ENCODE data around the gene LAMB3. TPM values are rescaled to one million over a fixed set of nuclear protein-coding genes. Genes with fewer than 3 reads are reported as not detected.

The LAMB3 gene
- total and polyA plus RNA-seq, 2 experiments from 2014 or later: 0.21 to 0.48 TPM

DNA sequence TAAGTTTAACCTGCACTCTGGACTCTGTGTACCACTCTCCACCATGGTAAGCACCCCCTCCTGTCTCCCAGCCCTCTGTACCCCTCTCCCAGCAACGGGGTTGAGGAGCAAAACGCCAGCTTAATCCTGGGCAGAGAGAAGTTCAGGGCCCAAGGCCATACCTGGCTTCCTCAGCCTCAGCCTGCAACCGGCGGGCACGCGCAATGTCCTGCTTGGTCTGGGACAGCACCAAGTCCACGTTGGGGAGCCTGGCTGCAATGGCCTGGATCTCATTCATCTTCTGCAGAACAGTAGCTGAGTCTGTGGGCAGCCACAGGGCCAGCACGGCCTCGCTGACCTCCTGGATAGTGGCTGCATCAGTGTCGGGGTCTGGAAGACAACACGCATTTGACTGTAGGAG, 33.9 kb downstream of the LAMB3 start:
- Histone ChIP-seq H3K9me3 (ENCODE audit: low read depth) (no peaks in the 10 kb centered on the region), H3K4me1 (ENCODE audit: low read depth) (no peaks in the 10 kb centered on the region), H3K4me3 (no peak overlapping the region), H3K27ac (no peak overlapping the region), H3K36me3 (no peaks in the 10 kb centered on the region), H3K27me3 (no peaks in the 10 kb centered on the region)
- no peak for DNase-seq (ENCODE audit: low read depth in 1 of 2, low spot score in 1 of 2)
- TF ChIP-seq, protein P1, sequence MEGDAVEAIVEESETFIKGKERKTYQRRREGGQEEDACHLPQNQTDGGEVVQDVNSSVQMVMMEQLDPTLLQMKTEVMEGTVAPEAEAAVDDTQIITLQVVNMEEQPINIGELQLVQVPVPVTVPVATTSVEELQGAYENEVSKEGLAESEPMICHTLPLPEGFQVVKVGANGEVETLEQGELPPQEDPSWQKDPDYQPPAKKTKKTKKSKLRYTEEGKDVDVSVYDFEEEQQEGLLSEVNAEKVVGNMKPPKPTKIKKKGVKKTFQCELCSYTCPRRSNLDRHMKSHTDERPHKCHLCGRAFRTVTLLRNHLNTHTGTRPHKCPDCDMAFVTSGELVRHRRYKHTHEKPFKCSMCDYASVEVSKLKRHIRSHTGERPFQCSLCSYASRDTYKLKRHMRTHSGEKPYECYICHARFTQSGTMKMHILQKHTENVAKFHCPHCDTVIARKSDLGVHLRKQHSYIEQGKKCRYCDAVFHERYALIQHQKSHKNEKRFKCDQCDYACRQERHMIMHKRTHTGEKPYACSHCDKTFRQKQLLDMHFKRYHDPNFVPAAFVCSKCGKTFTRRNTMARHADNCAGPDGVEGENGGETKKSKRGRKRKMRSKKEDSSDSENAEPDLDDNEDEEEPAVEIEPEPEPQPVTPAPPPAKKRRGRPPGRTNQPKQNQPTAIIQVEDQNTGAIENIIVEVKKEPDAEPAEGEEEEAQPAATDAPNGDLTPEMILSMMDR (IDR thresholded peaks at IDR 0.05; ENCODE audit: low read depth, low read length): no peak

DNA sequence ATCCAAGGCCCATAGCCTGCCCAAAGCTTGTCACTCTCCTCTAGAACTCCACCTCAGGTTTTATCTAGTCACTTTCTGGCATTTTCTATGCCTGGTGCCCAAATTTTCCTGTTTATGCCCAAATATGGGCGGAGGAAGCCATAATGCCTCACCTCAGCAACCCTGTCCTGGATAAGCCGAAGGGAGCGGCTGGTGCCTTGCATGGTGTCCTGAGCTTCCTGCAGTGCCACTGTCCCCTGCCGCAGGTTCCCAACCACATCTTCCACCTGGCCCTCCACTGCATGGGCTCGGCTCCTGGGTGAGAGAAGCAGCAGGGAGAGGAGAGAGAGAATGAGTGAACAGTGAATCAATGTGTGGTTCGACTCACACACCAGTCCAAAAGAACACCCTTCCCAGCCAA, 34.5 kb downstream of the LAMB3 start:
- H3K4me1 ChIP-seq (ENCODE audit: low read depth): no peaks in the 10 kb centered on the region
- H3K27ac ChIP-seq: no peak overlapping the region
- no peaks in the 10 kb centered on the region for H3K36me3 ChIP-seq
- no peak for DNase-seq (ENCODE audit: low read depth in 1 of 2, low spot score in 1 of 2)
- no peaks in the 10 kb centered on the region for H3K27me3 ChIP-seq
- no peak overlapping the region for H3K4me3 ChIP-seq
- no peaks in the 10 kb centered on the region for H3K9me3 ChIP-seq (ENCODE audit: low read depth)
- TF ChIP-seq, protein P1 (IDR thresholded peaks at IDR 0.05; ENCODE audit: low read depth, low read length): no peak

DNA sequence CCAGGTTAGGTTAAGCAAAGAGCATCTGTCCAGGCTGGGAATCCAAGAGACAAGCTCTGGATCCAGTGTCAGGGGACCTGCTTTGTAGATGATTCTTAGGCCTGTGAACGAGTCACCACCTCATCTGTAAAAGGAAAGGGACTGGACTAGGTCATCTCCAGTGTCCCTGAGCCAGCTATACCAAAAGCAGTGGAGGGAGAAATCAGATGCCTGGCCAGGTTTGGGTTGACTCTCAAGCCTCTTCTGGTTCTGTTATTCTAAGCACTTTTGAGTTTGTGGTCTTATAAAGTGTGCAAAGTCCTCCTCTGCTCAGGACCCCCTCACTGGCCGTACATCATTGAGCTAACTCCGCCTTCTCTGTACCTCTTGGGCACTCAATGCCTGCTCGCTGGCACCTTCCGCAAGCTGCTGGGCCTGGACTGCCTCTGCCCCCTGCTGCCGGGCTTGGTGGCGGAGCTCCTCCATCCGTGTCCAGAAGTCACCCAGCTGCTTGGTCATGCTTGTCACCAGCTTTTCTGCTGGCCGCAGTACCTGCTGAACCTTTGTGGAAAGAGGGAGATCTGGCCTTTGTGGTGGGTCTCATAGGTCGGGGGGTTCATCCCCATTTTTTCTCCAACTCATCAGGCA, 35.1 kb downstream of the LAMB3 start:
- H3K27me3 ChIP-seq: no peaks in the 10 kb centered on the region
- no peak for DNase-seq (ENCODE audit: low read depth in 1 of 2, low spot score in 1 of 2)

DNA sequence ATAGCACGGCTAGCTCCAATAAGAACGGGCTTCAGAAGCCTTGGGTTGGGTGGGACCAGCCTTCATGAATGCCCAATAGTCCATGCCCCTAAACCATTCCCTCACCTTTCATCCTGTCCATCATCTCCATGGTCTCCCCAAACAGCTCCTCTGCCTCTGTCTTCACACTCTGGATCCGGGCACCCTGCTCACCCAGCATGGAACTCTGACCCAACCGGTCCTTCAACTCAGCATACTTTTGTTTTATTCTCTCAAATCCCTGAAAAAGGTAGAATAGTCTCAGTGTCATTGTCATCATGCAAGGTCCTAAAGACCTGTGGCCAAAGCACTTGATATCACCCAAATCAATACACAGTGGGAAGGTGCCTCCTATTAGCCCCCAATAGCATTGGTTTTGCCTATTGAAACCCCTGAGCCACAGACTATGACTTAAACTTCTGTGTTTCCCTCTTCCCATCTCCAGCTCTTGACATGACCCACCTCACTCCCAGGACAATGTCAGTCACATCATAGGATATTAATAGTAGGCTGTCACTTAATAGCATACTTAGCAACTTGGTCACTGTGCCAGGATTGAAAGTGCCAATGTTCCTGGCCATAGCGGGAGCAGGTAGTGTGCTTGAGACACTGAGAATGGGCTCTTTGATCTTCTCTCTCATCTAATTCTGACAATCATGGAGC, 35.7 kb downstream of the LAMB3 start:
- H3K27ac ChIP-seq: no peak overlapping the region
- no peaks in the 10 kb centered on the region for H3K27me3 ChIP-seq
- TF ChIP-seq, protein P1 (IDR thresholded peaks at IDR 0.05; ENCODE audit: low read depth, low read length): no peak
- H3K36me3 ChIP-seq: no peaks in the 10 kb centered on the region
- no peak overlapping the region for H3K4me3 ChIP-seq
- no peaks in the 10 kb centered on the region for H3K9me3 ChIP-seq (ENCODE audit: low read depth)
- DNase-seq (ENCODE audit: low read depth in 1 of 2, low spot score in 1 of 2): no peak
- no peaks in the 10 kb centered on the region for H3K4me1 ChIP-seq (ENCODE audit: low read depth)

More for the DNA sequence above, 35.1 kb downstream of the LAMB3 start:
- H3K27ac ChIP-seq: no peak overlapping the region
- TF ChIP-seq, protein P1 (IDR thresholded peaks at IDR 0.05; ENCODE audit: low read depth, low read length): no peak
- no peak overlapping the region for H3K4me3 ChIP-seq
- H3K36me3 ChIP-seq: no peaks in the 10 kb centered on the region
- H3K4me1 ChIP-seq (ENCODE audit: low read depth): no peaks in the 10 kb centered on the region
- H3K9me3 ChIP-seq (ENCODE audit: low read depth): no peaks in the 10 kb centered on the region

DNA sequence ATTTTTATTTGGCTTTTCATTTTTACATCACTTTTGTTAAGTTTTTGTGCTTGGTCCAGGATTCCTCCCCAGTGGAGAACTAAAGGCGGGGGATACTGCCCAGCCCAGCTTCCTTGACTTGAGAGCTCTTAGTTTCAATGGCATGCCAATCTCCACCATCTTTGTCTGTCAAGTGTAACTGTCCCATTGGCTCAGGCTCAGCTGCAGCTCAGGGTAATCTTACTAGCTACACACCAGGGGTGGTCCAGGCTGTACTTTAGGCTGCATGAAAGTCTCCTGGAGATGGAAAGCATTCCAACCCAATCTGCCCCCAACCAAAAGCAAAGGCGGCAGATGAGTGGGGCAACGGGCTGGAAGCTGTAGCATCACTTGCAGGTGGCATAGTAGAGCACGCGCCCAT, 37.3 kb downstream of the LAMB3 start:
- Histone ChIP-seq H3K27ac (no peak overlapping the region), H3K36me3 (no peaks in the 10 kb centered on the region), H3K4me3 (no peak overlapping the region), H3K9me3 (ENCODE audit: low read depth) (no peaks in the 10 kb centered on the region), H3K27me3 (no peaks in the 10 kb centered on the region), H3K4me1 (ENCODE audit: low read depth) (peaks cover 9% of the 10 kb centered on the region)
- no peak for DNase-seq (ENCODE audit: low read depth in 1 of 2, low spot score in 1 of 2)
- TF ChIP-seq, protein P1 (IDR thresholded peaks at IDR 0.05; ENCODE audit: low read depth, low read length): no peak
